Measurements from ENCODE around the gene ZNF296. TPM values are rescaled to one million over a fixed set of nuclear protein-coding genes. Genes with fewer than 3 reads are reported as not detected.

Gene ZNF296
- total and polyA plus RNA-seq, 2 donors (not counting 3 experiments of a cell fraction or from before 2014, with no cell fraction given): 0.35 to 1.8 TPM

- H3K4me1 ChIP-seq (ENCODE audit: control insufficient read depth, extremely low read depth, insufficient read depth, low read length): peaks cover 11% of the 10 kb centered on the region
- peak overlapping the region; percentile 83 for H3K9ac ChIP-seq (replicated peaks; ENCODE audit: extremely low read depth, insufficient read depth, low read length)
- TF ChIP-seq EZH2 (IDR thresholded peaks at IDR 0.05; ENCODE audit: borderline replicate concordance, low read depth, low read length, severe bottlenecking) (no peak), MYC (IDR thresholded peaks at IDR 0.05; ENCODE audit: low read depth, low read length) (no peak), GATA2 (IDR thresholded peaks at IDR 0.05; ENCODE audit: insufficient read depth, insufficient read length, low read depth, low read length) (no peak), FOS (IDR thresholded peaks at IDR 0.05; ENCODE audit: borderline replicate concordance, insufficient read depth, low read length) (no peak), CTCF (IDR thresholded peaks at IDR 0.05; ENCODE audit: extremely low read depth in 1 of 2, insufficient read depth in 1 of 2, low read depth in 1 of 2, low read length in 2 of 2) (no peak), JUN (IDR thresholded peaks at IDR 0.05; ENCODE audit: borderline replicate concordance, insufficient read depth, insufficient read length, low read depth) (no peak), POLR2AphosphoS5 (IDR thresholded peaks at IDR 0.05; ENCODE audit: insufficient read depth, low read depth, low read length) (no peak)
- POLR2A ChIA-PET: no interaction called here
- peaks cover 3% of the 10 kb centered on the region for H4K20me1 ChIP-seq (replicated peaks; ENCODE audit: control insufficient read depth, extremely low read depth, insufficient read depth, low read length)
- H3K4me2 ChIP-seq (ENCODE audit: insufficient read depth, low read length): peak overlapping the region; percentile 89
- H3K36me3 ChIP-seq (ENCODE audit: control insufficient read depth in 2 of 2, extremely low read depth in 1 of 2, insufficient read depth in 2 of 2, low read length in 2 of 2): peaks cover 5 to 34% of the 10 kb centered on the region in 2 experiments
- BruUV-seq (replicated peaks): no TSS peak
- intact Hi-C loops (cut with micrococcal nuclease) (no loop called here), dilution Hi-C loops (cut with MboI; ENCODE audit: extremely low pct_ligation_motif_present, low sequenced_read_pairs) (no loop called here)
- no peak overlapping the region for H2AFZ ChIP-seq (ENCODE audit: low read depth, low read length)
- H3K27ac ChIP-seq (ENCODE audit: insufficient read depth, low read depth, low read length): no peak overlapping the region
- FAIRE-seq (no peak), DNase-seq (ENCODE audit: low read depth, low spot score) (no peak)
- H3K27me3 ChIP-seq (ENCODE audit: control insufficient read depth in 2 of 2, insufficient read depth in 2 of 2, low read length in 2 of 2): no peaks in the 10 kb centered on the region
- no peaks in the 10 kb centered on the region for H3K9me1 ChIP-seq (replicated peaks; ENCODE audit: control insufficient read depth, extremely low read depth, insufficient read depth, low read length)
- CTCF ChIA-PET: interaction anchor here (0.7 to 3.2 kb wide), 5 partner anchors 19 to 51 kb away, joined by 3 to 23 read pairs (median 4); no protein-coding TSS in a partner anchor
- H3K79me2 ChIP-seq (ENCODE audit: control insufficient read depth, insufficient read depth, low read length): peaks cover 46% of the 10 kb centered on the region
- H3K4me3 ChIP-seq (replicated peaks in 1 of 3; ENCODE audit: insufficient read depth in 1 of 3, low read depth in 1 of 3, low read length in 3 of 3): peak overlapping the region in 1 of 3 experiments; percentile 69
- H3K9me3 ChIP-seq (replicated peaks; ENCODE audit: control insufficient read depth, insufficient read depth, low read length): no peaks in the 10 kb centered on the region
Observed at GRCh38 chr19:45040059-45040771, 36.1 kb downstream of the ZNF296 start.
